ENCODE data around the gene STX1A.
"Not testable (repeated sequence)": the region's sequence is repeated elsewhere in the genome, so short reads cannot be mapped to it uniquely, and the experiment has no call there.

The STX1A gene

GRCh38 chr7:73688288-73688687, 31.2 kb downstream of the STX1A start:
- FAIRE-seq (no peak), DNase-seq (ENCODE audit: insufficient read length) (no peak)
- TF ChIP-seq POLR2AphosphoS5 (IDR thresholded peaks at IDR 0.05; ENCODE audit: low read depth, low read length) (no peak), POLR2A (IDR thresholded peaks at IDR 0.05; ENCODE audit: low read depth, low read length) (no peak), TAF1 (IDR thresholded peaks at IDR 0.05; ENCODE audit: borderline replicate concordance, low read depth, low read length) (no peak)

GRCh38 chr7:73685311-73685710, 34.2 kb downstream of the STX1A start:
- DNase-seq (ENCODE audit: insufficient read length) (no peak), FAIRE-seq (no peak)
- TF ChIP-seq TAF1 (IDR thresholded peaks at IDR 0.05; ENCODE audit: borderline replicate concordance, low read depth, low read length) (no peak), POLR2A (IDR thresholded peaks at IDR 0.05; ENCODE audit: low read depth, low read length) (no peak), POLR2AphosphoS5 (IDR thresholded peaks at IDR 0.05; ENCODE audit: low read depth, low read length) (no peak)

- DNase-seq (ENCODE audit: insufficient read length): no peak
- peak; percentile 14 for FAIRE-seq
- TF ChIP-seq TAF1 (IDR thresholded peaks at IDR 0.05; ENCODE audit: borderline replicate concordance, low read depth, low read length): no peak
- no peak for TF ChIP-seq POLR2A (IDR thresholded peaks at IDR 0.05; ENCODE audit: low read depth, low read length)
- TF ChIP-seq POLR2AphosphoS5 (IDR thresholded peaks at IDR 0.05; ENCODE audit: low read depth, low read length): no peak
Measured at GRCh38 chr7:73683788-73684693, 35.4 kb downstream of the STX1A start.

- DNase-seq (ENCODE audit: insufficient read length) (peak; percentile 96), FAIRE-seq (peak; percentile 97)
- TF ChIP-seq TAF1 (IDR thresholded peaks at IDR 0.05; ENCODE audit: borderline replicate concordance, low read depth, low read length): peak; percentile 88
- TF ChIP-seq POLR2A (IDR thresholded peaks at IDR 0.05; ENCODE audit: low read depth, low read length): peak; percentile 94
- peak; percentile 72 for TF ChIP-seq POLR2AphosphoS5 (IDR thresholded peaks at IDR 0.05; ENCODE audit: low read depth, low read length)
Measured at GRCh38 chr7:73683056-73683787, 36.2 kb downstream of the STX1A start, which contains the start of the genes BUD23 and DNAJC30. BUD23 (plus strand) TSS chr7:73683597; CDS start chr7:73683626, 29 bp downstream. DNAJC30 (minus strand) TSS chr7:73683453; CDS start chr7:73683423, 30 bp downstream.

- FAIRE-seq (no peak), DNase-seq (ENCODE audit: insufficient read length) (no peak)
- TF ChIP-seq TAF1 (IDR thresholded peaks at IDR 0.05; ENCODE audit: borderline replicate concordance, low read depth, low read length): no peak
- TF ChIP-seq POLR2A (IDR thresholded peaks at IDR 0.05; ENCODE audit: low read depth, low read length): no peak
- no peak for TF ChIP-seq POLR2AphosphoS5 (IDR thresholded peaks at IDR 0.05; ENCODE audit: low read depth, low read length)
Measured at GRCh38 chr7:73682745-73683055, 36.8 kb downstream of the STX1A start.

- DNase-seq (ENCODE audit: insufficient read length) (no peak), FAIRE-seq (no peak)
- TF ChIP-seq POLR2A (IDR thresholded peaks at IDR 0.05; ENCODE audit: low read depth, low read length) (no peak), TAF1 (IDR thresholded peaks at IDR 0.05; ENCODE audit: borderline replicate concordance, low read depth, low read length) (no peak)
Measured at GRCh38 chr7:73681031-73681430, 38.4 kb downstream of the STX1A start.

GRCh38 chr7:73680501-73680900, 39.0 kb downstream of the STX1A start:
- no peak for DNase-seq (ENCODE audit: insufficient read length)
- TF ChIP-seq POLR2A (IDR thresholded peaks at IDR 0.05; ENCODE audit: low read depth, low read length) (no peak), TAF1 (IDR thresholded peaks at IDR 0.05; ENCODE audit: borderline replicate concordance, low read depth, low read length) (no peak), POLR2AphosphoS5 (IDR thresholded peaks at IDR 0.05; ENCODE audit: low read depth, low read length) (no peak)
- no peak for FAIRE-seq

GRCh38 chr7:73679709-73680108, 39.8 kb downstream of the STX1A start:
- FAIRE-seq (no peak), DNase-seq (ENCODE audit: insufficient read length) (no peak)
- TF ChIP-seq TAF1 (IDR thresholded peaks at IDR 0.05; ENCODE audit: borderline replicate concordance, low read depth, low read length) (no peak), POLR2AphosphoS5 (IDR thresholded peaks at IDR 0.05; ENCODE audit: low read depth, low read length) (no peak)

GRCh38 chr7:73678862-73679261, 40.6 kb downstream of the STX1A start:
- FAIRE-seq (no peak), DNase-seq (ENCODE audit: insufficient read length) (no peak)
- TF ChIP-seq POLR2A (IDR thresholded peaks at IDR 0.05; ENCODE audit: low read depth, low read length) (no peak), TAF1 (IDR thresholded peaks at IDR 0.05; ENCODE audit: borderline replicate concordance, low read depth, low read length) (no peak), POLR2AphosphoS5 (IDR thresholded peaks at IDR 0.05; ENCODE audit: low read depth, low read length) (no peak)

- not testable (repeated sequence) for FAIRE-seq; DNase-seq (ENCODE audit: insufficient read length)
Measured at GRCh38 chr7:73676062-73676461, 43.4 kb downstream of the STX1A start.

GRCh38 chr7:73674468-73675124, 44.9 kb downstream of the STX1A start:
- DNase-seq (ENCODE audit: insufficient read length): no peak
- FAIRE-seq: no peak
- TF ChIP-seq TAF1 (IDR thresholded peaks at IDR 0.05; ENCODE audit: borderline replicate concordance, low read depth, low read length) (no peak), POLR2A (IDR thresholded peaks at IDR 0.05; ENCODE audit: low read depth, low read length) (no peak), POLR2AphosphoS5 (IDR thresholded peaks at IDR 0.05; ENCODE audit: low read depth, low read length) (no peak)
